Cardiac muscle cell (in vitro differentiated cells and primary cell): ENCODE data around the gene TTC8. TPM values are rescaled to one million over a fixed set of nuclear protein-coding genes. Genes with fewer than 3 reads are reported as not detected.
"Not testable (repeated sequence)": the region's sequence is repeated elsewhere in the genome, so short reads cannot be mapped to it uniquely, and the experiment has no call there.

Experiments used
- DNase-seq, 2 donors: peaks; one replicate each; pipeline versions ENCODE4 v3.0.0 to v3.0.0-alpha.2; 2010 to 2017; ENCODE audit warnings: low read depth in 1 of 2, low spot score in 1 of 2
- H3K27ac ChIP-seq: fragments of 200-600 bp; sonication (generic); 2 replicates; pipeline ENCODE4 v1.5.1; 2016
- H3K27me3 ChIP-seq: fragments of 200-600 bp; sonication (generic); 2 replicates; pipeline ENCODE4 v1.6.0; 2016; ENCODE audit warnings: control low read depth
- H3K36me3 ChIP-seq: fragments of 200-600 bp; sonication (generic); 2 replicates; pipeline ENCODE4 v1.5.1; 2016; ENCODE audit warnings: control low read depth
- H3K4me1 ChIP-seq: fragments of 200-600 bp; sonication (generic); 2 replicates; pipeline ENCODE4 v1.8.1; 2017; ENCODE audit warnings: low read depth, mild to moderate bottlenecking, mixed run types
- H3K4me3 ChIP-seq: fragments of 200-600 bp; sonication (generic); 2 replicates; pipeline ENCODE4 v1.5.1; 2016; ENCODE audit warnings: mild to moderate bottlenecking
- H3K9me3 ChIP-seq: fragments of 200-600 bp; sonication (generic); 2 replicates; pipeline ENCODE4 v1.5.1; 2017; ENCODE audit warnings: low read depth, mild to moderate bottlenecking, control low read depth
- polyA plus RNA-seq: library from polyadenylated mRNA; unstranded; fragments of >200 nt; fragmentation: Nextera tagmentation; extraction: Ambion mirVana; gene quantifications from 2 replicates; pipeline ENCODE4 v1.2.1, GENCODE V29; 2016
- total RNA-seq: library from RNA; depleted of rRNA; stranded (reverse); fragments of >200 nt; gene quantifications from 2 replicates; pipeline ENCODE4 v1.2.3, GENCODE V29; 2016
- TF ChIP-seq, protein P1 (sequence below): IDR thresholded peaks from 2 replicates; pipeline ENCODE4 v1.5.1; 2012; ENCODE audit warnings: low read depth, mild to moderate bottlenecking, low read length

TTC8 gene
- 22.6 and 40.6 TPM in 2 replicates for total RNA-seq
- 29.3 and 29.8 TPM in 2 replicates for polyA plus RNA-seq

DNA sequence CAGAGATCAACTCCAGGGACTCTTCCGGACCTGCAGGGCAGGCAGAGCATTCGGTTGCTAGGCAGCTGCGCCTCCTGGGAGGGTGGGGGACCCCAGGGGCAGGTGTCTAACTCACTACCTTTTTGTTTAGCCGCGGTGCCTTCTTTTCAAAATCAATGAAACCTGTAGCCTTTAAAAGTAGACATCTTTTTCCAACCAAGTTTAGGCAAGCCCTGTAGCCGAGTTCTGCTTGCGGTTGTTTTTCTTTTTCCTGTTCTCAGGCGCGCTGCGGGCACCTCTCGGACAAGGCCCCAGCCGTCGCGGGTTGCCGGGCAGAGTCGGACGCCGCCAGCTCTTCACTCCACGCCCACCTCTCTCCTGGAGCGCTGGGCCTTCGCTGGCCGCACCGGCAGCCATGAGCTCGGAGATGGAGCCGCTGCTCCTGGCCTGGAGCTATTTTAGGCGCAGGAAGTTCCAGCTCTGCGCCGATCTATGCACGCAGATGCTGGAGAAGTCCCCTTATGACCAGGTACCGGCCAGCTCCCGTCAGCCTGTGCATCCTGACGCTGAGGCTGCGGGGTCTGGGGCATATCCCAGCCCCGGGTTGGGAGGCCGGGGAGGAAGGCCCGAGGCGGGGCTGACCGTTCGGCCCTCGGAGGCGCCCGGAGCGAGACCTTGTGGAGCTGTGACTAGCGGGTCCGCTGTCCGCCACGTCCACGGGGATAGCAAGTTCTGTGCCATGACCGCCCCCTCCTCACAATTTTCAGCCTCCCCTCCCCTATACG is at the start of gene TTC8:
TTC8 (plus strand) TSS at position 338 of the 764 bp plus-strand sequence; CDS start at position 395, 57 bp downstream.
- peak; percentile 94 to 95 for DNase-seq
- Histone ChIP-seq H3K36me3 (no peaks in the 10 kb centered on the region), H3K4me1 (peaks cover 4% of the 10 kb centered on the region), H3K9me3 (no peaks in the 10 kb centered on the region), H3K27ac (peak within 1 kb of the TSS; percentile 96), H3K27me3 (no peaks in the 10 kb centered on the region), H3K4me3 (peak within 1 kb of the TSS; percentile 73)
- TF ChIP-seq, protein P1, sequence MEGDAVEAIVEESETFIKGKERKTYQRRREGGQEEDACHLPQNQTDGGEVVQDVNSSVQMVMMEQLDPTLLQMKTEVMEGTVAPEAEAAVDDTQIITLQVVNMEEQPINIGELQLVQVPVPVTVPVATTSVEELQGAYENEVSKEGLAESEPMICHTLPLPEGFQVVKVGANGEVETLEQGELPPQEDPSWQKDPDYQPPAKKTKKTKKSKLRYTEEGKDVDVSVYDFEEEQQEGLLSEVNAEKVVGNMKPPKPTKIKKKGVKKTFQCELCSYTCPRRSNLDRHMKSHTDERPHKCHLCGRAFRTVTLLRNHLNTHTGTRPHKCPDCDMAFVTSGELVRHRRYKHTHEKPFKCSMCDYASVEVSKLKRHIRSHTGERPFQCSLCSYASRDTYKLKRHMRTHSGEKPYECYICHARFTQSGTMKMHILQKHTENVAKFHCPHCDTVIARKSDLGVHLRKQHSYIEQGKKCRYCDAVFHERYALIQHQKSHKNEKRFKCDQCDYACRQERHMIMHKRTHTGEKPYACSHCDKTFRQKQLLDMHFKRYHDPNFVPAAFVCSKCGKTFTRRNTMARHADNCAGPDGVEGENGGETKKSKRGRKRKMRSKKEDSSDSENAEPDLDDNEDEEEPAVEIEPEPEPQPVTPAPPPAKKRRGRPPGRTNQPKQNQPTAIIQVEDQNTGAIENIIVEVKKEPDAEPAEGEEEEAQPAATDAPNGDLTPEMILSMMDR, result no peak

DNA sequence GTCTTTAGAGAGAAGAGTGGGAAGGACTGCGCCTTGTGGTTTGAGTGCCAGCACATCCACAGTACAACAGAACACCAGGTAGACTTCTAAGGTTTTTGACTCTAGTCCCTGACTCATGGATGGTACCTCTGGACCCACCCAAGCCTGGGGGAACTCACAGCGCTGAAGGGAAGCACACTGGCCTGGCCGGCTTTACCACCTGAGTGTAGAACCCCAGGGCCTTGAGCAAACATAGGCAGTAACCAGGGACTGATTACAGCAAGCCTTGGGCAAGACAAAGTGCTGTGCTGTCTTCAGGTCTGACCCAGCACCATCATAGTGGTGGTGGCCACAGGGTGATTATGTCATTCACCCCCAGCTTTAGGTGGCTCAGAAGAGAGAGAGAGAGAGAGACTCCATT is 48.9 kb upstream of the TTC8 start:
- H3K4me3 ChIP-seq, result no peak overlapping the region
- H3K36me3 ChIP-seq, result no peaks in the 10 kb centered on the region
- no peak for DNase-seq
- no peak overlapping the region for H3K27ac ChIP-seq
- H3K9me3 ChIP-seq, result no peaks in the 10 kb centered on the region
- H3K4me1 ChIP-seq, result no peaks in the 10 kb centered on the region
- TF ChIP-seq, protein P1, result no peak
- H3K27me3 ChIP-seq, result no peaks in the 10 kb centered on the region

DNA sequence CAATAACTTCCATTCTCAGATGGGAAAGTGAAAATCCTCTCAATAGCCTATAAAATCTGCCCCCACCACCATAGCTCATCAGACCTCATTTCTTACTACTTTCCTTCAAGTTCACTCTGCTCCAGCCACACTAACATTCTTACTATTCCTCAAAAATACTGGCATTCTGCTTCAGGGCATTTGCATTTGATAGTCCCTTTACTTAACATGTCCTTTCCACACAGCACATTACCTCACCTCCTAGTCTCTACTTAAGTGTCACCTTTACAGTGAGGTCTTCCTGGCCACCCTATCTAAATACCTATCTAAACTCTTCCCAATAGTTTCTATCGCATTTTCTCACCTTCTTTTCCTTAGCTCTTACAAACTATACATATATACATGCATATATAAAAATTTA is 38.5 kb upstream of the TTC8 start:
- H3K9me3 ChIP-seq, result no peaks in the 10 kb centered on the region
- H3K27me3 ChIP-seq, result peaks cover 32% of the 10 kb centered on the region
- TF ChIP-seq, protein P1, result no peak
- no peak overlapping the region for H3K27ac ChIP-seq
- H3K36me3 ChIP-seq, result no peaks in the 10 kb centered on the region
- no peak for DNase-seq
- no peaks in the 10 kb centered on the region for H3K4me1 ChIP-seq
- no peak overlapping the region for H3K4me3 ChIP-seq

DNA sequence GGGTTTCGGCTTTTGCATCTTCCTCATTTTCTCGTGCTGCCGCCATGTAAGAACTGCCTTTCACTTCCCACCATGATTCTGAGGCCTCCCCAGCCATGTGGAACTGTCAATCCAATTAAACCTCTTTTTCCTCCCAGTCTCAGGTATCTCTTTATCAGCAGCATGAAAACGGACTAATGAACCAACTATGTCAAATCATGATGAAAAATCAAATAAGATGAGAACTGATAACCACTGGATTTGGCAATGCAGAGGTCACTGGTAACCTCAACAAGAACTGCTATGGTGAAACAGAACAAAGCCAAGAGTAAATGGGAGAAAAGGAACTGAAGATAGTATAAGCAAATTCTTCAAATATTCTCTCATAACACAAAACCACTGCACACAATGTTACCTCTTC is 37.7 kb upstream of the TTC8 start:
- Histone ChIP-seq H3K4me1 (no peaks in the 10 kb centered on the region), H3K4me3 (no peak overlapping the region), H3K36me3 (no peaks in the 10 kb centered on the region), H3K27ac (no peak overlapping the region), H3K27me3 (peaks cover 40% of the 10 kb centered on the region), H3K9me3 (no peaks in the 10 kb centered on the region)
- DNase-seq, result no peak
- TF ChIP-seq, protein P1, result no peak

DNA sequence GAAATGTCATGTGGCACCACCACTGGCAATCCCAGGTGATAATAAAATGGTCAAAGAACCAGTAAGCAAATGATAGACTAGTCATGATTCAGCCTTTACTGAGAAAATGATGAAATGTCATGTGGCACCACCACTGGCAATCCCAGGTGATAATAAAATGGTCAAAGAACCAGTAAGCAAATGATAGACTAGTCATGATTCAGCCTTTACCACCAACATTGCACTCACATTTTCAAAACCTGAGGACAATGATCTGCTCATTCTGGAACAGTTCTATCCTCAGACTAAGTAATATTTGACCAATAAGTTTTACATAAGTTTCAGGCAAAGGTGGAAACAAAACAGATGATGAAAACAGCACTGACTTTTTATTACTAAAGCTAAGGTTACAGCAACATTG is 34.9 kb upstream of the TTC8 start:
- H3K27me3 ChIP-seq, result peaks cover 68% of the 10 kb centered on the region

DNA sequence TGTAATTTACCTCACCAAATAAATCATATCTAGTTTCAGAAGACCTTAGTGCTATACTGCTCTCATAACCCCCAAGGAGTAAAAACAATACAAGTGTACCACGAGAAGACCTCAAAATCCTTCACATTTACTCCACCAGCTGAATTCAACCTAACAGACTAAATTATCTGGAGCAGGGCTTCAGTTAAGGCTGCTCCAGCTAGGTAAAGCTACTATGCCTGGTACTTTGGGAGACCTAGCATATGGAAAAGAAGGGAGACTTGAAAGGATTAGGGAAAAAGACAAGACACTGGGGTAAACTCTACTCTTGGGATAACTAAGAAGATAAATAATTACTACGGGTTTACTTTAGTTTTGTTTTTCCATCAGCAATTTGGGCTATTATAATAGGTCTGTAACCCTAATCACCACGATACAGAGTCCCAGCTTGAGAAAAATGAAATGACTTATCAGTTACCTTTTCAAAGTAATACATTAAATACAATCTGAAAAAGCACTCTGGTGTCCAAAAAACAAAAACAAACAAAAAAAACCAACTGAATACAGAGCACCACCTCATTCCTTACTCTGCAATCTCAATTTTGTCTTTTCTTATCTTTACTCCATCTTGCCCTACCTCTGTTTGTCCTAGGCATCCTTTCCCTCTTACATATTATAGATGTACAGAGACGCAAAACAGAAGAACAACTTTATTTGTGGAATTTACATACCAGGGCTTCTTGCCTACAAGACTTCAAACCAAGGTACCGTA is 33.8 kb upstream of the TTC8 start:
- Histone ChIP-seq H3K36me3 (no peaks in the 10 kb centered on the region), H3K27me3 (peaks cover 75% of the 10 kb centered on the region), H3K27ac (no peak overlapping the region), H3K4me3 (no peak overlapping the region), H3K9me3 (no peaks in the 10 kb centered on the region), H3K4me1 (no peaks in the 10 kb centered on the region)
- TF ChIP-seq, protein P1, result no peak
- DNase-seq, result no peak

More for the DNA sequence above, 34.9 kb upstream of the TTC8 start:
- not testable (repeated sequence) for DNase-seq, H3K36me3 ChIP-seq, H3K27ac ChIP-seq, H3K4me1 ChIP-seq, H3K9me3 ChIP-seq, H3K4me3 ChIP-seq
